ENCODE results near the gene CLSTN2.

The CLSTN2 gene

DNA sequence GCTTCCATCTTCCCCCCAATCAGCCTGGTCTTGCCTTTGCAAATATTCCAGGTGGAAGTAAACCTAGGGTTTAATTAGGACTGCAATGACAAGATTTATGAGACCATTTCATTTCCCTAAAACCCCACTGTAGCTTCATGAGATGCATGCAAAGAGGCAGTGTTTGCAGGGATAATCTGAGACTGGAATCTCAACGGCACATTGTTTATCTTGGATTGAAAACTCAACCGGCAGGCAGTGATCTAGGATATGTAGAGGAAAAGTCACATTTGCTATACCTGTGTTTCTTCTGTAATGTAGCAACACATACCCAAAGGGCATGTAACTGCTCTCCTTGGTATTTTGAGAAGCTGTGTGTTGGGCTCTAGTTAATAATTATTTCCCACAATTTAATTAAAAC is 18.7 kb upstream of the CLSTN2 start:
- H3K9me3 ChIP-seq (ENCODE audit: control insufficient read depth, low read length), result no peaks in the 10 kb centered on the region

DNA sequence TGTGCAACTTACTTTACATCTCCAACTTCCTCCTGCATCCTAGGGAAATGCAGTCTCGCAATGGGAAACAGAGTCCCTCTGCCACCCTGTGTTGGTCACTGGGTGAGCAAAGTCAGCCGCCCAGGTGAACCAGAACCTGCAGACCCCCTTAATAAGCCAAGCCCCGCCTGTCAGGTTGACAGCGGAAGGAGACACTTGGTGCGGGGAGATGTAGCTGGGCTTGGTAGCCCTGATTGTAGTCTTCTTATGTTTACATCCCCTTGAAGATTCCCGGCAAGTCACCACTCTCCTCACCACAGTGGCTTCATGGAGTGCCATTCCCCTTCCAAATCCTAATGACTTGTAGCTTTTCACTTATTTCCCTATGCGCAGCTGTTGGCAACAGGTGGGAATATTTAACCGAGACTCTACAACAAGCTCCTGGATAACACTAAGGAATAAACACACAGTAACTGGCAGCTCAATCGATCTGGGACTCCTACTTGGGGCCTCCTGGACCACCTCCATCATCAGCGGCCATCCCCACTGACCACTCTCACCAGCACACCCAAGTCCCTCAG is 17.7 kb upstream of the CLSTN2 start:
- H3K9me3 ChIP-seq (ENCODE audit: control insufficient read depth, low read length), result no peaks in the 10 kb centered on the region
- DNase-seq, result no peak
- H3K27ac ChIP-seq (ENCODE audit: insufficient read depth, low read length, poor library complexity, severe bottlenecking), result no peak overlapping the region
- H3K4me1 ChIP-seq (ENCODE audit: control insufficient read depth, insufficient read depth, low read length, poor library complexity, severe bottlenecking), result no peaks in the 10 kb centered on the region
- H3K36me3 ChIP-seq (ENCODE audit: control insufficient read depth, insufficient read depth, low read length), result no peaks in the 10 kb centered on the region
- H3K27me3 ChIP-seq (replicated peaks; ENCODE audit: control insufficient read depth, insufficient read depth, low read length, poor library complexity, severe bottlenecking), result no peaks in the 10 kb centered on the region
- no peak overlapping the region for H3K4me3 ChIP-seq (ENCODE audit: insufficient read depth, low read depth, low read length, poor library complexity, severe bottlenecking)

More for the DNA sequence above, 18.7 kb upstream of the CLSTN2 start:
- Histone ChIP-seq H3K27me3 (replicated peaks; ENCODE audit: control insufficient read depth, insufficient read depth, low read length, poor library complexity, severe bottlenecking) (no peaks in the 10 kb centered on the region), H3K4me1 (ENCODE audit: control insufficient read depth, insufficient read depth, low read length, poor library complexity, severe bottlenecking) (no peaks in the 10 kb centered on the region), H3K4me3 (ENCODE audit: insufficient read depth, low read depth, low read length, poor library complexity, severe bottlenecking) (no peak overlapping the region), H3K36me3 (ENCODE audit: control insufficient read depth, insufficient read depth, low read length) (no peaks in the 10 kb centered on the region), H3K27ac (ENCODE audit: insufficient read depth, low read length, poor library complexity, severe bottlenecking) (no peak overlapping the region)
- no peak for DNase-seq

DNA sequence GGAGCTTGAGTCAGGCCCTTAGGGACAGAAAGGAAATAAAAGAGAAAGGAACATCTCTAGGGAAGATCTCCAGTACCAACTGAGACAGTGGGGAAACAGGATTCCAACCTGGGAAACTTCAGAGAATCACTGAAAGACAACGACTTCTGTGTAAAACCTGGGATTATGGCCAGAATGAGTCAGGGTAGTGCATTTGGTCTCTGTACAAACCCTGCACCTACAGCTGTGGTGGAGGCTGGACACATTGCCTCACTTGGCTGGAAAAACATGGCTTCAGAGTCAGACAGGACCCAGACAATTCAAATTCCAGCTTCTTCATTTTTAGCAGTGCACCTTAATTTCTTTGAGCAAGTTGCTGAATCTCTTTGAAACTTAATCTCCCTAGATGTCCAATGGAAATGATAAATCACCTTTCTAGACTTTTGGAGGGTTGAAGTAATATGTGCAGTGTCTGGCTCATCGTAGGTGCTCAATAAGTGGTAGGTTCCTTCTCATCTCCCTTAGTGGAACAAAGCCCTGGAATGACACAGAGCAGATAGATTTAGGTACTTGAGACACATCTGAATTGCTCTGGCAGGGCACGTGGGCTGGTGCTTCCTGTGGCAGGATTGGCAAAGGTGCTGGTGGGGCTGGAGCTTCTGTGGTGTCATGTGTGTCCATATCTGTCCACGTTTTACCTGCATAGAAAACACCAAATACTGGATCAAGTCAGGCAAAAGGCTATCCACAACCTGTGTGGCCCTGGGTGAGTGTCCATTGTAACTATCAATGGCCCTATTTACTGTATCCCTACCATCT is 6.1 kb upstream of the CLSTN2 start:
- H3K27ac ChIP-seq (ENCODE audit: insufficient read depth, low read length, poor library complexity, severe bottlenecking), result no peak overlapping the region
- no peaks in the 10 kb centered on the region for H3K27me3 ChIP-seq (replicated peaks; ENCODE audit: control insufficient read depth, insufficient read depth, low read length, poor library complexity, severe bottlenecking)
- no peaks in the 10 kb centered on the region for H3K4me1 ChIP-seq (ENCODE audit: control insufficient read depth, insufficient read depth, low read length, poor library complexity, severe bottlenecking)
- no peak for DNase-seq
- no peak overlapping the region for H3K4me3 ChIP-seq (ENCODE audit: insufficient read depth, low read depth, low read length, poor library complexity, severe bottlenecking)
- no peaks in the 10 kb centered on the region for H3K36me3 ChIP-seq (ENCODE audit: control insufficient read depth, insufficient read depth, low read length)
- H3K9me3 ChIP-seq (ENCODE audit: control insufficient read depth, low read length), result no peaks in the 10 kb centered on the region

DNA sequence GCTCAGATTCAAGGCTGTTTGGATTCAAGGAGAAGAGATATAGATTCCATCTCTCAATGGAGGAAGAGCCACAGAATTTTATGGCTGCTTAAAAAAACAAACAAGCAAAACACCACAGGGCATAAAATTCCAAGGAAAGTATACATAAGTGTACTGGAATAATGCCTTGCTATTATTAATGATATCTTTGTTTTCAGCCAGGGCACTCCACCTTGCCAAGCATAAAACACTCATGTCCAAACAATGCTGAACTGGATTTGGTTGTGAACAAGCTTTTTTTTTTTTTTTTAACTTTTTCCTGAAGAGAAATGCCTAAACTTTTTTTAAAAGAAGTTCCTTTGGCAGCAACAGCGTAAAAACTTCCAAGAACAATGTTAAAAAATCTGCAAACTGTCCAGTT is 4.8 kb upstream of the CLSTN2 start:
- DNase-seq, result no peak
- no peaks in the 10 kb centered on the region for H3K36me3 ChIP-seq (ENCODE audit: control insufficient read depth, insufficient read depth, low read length)

DNA sequence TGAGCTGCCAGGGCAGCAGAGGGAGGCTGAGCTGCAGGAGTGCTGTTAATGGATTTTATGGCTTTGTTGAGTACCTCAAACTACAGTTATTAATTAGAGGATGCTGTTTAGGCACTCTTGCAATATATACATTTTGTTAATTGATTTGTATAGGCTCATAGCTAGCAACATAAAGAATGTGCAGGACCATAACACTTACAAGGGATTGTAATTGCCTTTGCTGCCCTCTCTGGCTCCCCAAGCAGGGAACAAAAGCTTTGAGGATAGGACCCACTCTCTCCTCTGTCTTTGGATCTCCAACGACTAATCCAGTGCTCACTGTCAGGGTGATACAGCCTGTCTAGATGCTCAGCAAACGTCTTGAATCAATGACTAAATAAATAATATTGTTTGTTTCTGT is 1.2 kb upstream of the CLSTN2 start:
- no peak for DNase-seq
- Histone ChIP-seq H3K27me3 (replicated peaks; ENCODE audit: control insufficient read depth, insufficient read depth, low read length, poor library complexity, severe bottlenecking) (peaks cover 13% of the 10 kb centered on the region), H3K9me3 (ENCODE audit: control insufficient read depth, low read length) (no peaks in the 10 kb centered on the region), H3K4me3 (ENCODE audit: insufficient read depth, low read depth, low read length, poor library complexity, severe bottlenecking) (no peak overlapping the region), H3K27ac (ENCODE audit: insufficient read depth, low read length, poor library complexity, severe bottlenecking) (no peak overlapping the region), H3K36me3 (ENCODE audit: control insufficient read depth, insufficient read depth, low read length) (no peaks in the 10 kb centered on the region), H3K4me1 (ENCODE audit: control insufficient read depth, insufficient read depth, low read length, poor library complexity, severe bottlenecking) (no peaks in the 10 kb centered on the region)

More for the DNA sequence above, 4.8 kb upstream of the CLSTN2 start:
- Histone ChIP-seq H3K4me1 (ENCODE audit: control insufficient read depth, insufficient read depth, low read length, poor library complexity, severe bottlenecking) (no peaks in the 10 kb centered on the region), H3K9me3 (ENCODE audit: control insufficient read depth, low read length) (no peaks in the 10 kb centered on the region), H3K27ac (ENCODE audit: insufficient read depth, low read length, poor library complexity, severe bottlenecking) (no peak overlapping the region), H3K4me3 (ENCODE audit: insufficient read depth, low read depth, low read length, poor library complexity, severe bottlenecking) (no peak overlapping the region), H3K27me3 (replicated peaks; ENCODE audit: control insufficient read depth, insufficient read depth, low read length, poor library complexity, severe bottlenecking) (peaks cover 8% of the 10 kb centered on the region)

DNA sequence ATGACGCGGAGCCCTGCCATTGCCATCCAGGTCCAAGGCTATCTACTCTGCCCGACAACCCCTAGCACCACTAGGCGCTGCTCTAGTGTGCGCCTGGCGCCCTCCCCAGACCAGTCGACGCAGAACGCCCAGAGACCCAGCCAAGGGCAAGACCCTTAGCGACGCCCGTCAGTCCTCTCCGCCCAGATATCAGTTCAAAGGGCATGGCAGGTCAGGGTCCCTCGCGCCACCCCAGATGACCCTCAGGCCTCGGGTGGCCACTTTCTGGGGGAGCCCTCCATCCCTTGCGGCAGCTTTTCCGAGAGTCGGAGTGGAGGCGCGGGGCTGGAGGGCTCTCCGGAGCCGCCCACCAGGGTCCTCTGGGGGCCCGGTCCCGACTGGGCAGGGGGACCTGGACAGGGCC is 371 bp upstream of the CLSTN2 start:
- Histone ChIP-seq H3K4me3 (ENCODE audit: insufficient read depth, low read depth, low read length, poor library complexity, severe bottlenecking) (no peak overlapping the region), H3K27me3 (replicated peaks; ENCODE audit: control insufficient read depth, insufficient read depth, low read length, poor library complexity, severe bottlenecking) (peaks cover 13% of the 10 kb centered on the region), H3K27ac (ENCODE audit: insufficient read depth, low read length, poor library complexity, severe bottlenecking) (no peak overlapping the region), H3K4me1 (ENCODE audit: control insufficient read depth, insufficient read depth, low read length, poor library complexity, severe bottlenecking) (no peaks in the 10 kb centered on the region), H3K36me3 (ENCODE audit: control insufficient read depth, insufficient read depth, low read length) (no peaks in the 10 kb centered on the region), H3K9me3 (ENCODE audit: control insufficient read depth, low read length) (no peaks in the 10 kb centered on the region)
- no peak for DNase-seq

DNA sequence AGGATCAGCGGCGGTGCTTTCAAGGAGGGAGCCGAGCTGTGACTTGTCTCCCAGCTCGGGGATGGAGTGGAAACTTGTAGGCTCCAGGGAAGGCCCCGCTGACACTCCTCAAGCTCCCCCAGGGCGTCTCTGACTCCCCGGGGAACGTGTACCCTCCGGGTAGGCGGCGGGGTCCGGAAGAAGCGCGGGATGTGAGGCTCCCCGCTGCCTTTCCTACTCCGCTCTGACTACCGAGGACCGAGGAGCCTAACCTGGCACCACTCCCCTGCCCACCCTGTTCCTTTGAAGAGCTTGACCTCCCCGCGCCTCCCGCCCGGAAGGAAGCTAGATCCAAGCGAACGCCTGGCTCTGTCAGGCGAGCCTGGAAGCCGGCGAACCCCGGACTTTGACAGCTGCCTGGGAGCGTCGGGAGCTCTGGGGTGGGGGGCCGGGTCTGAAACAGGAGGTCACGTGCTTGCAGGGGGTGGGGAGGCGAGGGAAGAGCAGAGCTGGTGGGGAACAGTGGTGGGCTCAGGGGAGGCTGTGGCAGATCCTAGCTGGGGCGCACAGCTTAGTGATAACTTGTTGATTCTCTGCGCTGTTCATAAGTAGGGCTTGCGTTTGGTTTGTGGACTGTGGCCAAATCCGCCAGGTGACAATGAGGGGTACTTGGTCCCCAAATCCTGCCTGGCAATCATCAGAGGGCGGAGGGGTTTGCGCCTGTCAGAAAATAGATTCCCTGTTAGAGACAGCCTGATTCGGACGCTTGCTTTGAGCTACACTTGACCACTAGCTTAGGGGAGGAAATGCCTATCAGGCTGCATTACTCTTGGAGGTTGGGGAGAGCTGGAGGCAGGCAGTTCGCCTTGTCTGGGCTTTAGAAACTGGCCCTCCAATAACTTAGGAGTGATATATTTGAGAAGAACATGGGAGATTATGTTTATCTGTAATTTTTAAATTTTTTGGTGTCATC is 1.2 kb downstream of the CLSTN2 start:
- H3K27me3 ChIP-seq (replicated peaks; ENCODE audit: control insufficient read depth, insufficient read depth, low read length, poor library complexity, severe bottlenecking), result peaks cover 13% of the 10 kb centered on the region
- DNase-seq, result no peak
- H3K4me1 ChIP-seq (ENCODE audit: control insufficient read depth, insufficient read depth, low read length, poor library complexity, severe bottlenecking), result no peaks in the 10 kb centered on the region
- H3K4me3 ChIP-seq (ENCODE audit: insufficient read depth, low read depth, low read length, poor library complexity, severe bottlenecking), result no peak overlapping the region
- no peaks in the 10 kb centered on the region for H3K9me3 ChIP-seq (ENCODE audit: control insufficient read depth, low read length)
- no peak overlapping the region for H3K27ac ChIP-seq (ENCODE audit: insufficient read depth, low read length, poor library complexity, severe bottlenecking)
- H3K36me3 ChIP-seq (ENCODE audit: control insufficient read depth, insufficient read depth, low read length), result no peaks in the 10 kb centered on the region

DNA sequence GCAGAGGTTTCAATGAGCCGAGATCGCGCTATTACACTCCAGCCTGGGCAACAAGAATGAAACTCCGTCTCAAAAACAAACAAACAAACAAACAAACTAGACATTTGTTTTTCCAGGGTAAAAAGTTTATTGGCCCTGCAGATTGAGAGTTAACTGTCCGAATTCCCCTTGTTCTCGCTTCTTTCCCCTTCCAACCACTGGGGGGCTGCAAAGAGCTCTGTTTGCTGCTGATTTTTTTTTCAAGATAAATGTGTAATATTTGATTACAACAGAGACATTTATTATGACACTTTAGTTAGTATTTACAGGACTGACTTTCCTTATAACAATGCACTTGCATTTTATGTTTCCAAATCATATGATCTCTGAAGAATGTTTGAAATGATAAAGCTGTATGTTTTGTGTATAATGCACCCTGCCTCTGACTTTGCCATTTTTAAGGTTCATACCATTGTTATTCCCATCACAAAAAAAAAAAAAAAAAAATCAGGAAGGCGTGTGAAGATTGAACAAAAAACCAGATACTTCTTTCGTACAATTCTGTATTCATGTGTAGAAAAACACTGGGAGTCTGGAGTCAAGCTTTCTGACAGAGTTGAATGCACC is 2.8 kb downstream of the CLSTN2 start:
- no peak for DNase-seq
- Histone ChIP-seq H3K4me1 (ENCODE audit: control insufficient read depth, insufficient read depth, low read length, poor library complexity, severe bottlenecking) (no peaks in the 10 kb centered on the region), H3K4me3 (ENCODE audit: insufficient read depth, low read depth, low read length, poor library complexity, severe bottlenecking) (no peak overlapping the region), H3K27me3 (replicated peaks; ENCODE audit: control insufficient read depth, insufficient read depth, low read length, poor library complexity, severe bottlenecking) (peaks cover 13% of the 10 kb centered on the region), H3K9me3 (ENCODE audit: control insufficient read depth, low read length) (no peaks in the 10 kb centered on the region), H3K27ac (ENCODE audit: insufficient read depth, low read length, poor library complexity, severe bottlenecking) (no peak overlapping the region), H3K36me3 (ENCODE audit: control insufficient read depth, insufficient read depth, low read length) (no peaks in the 10 kb centered on the region)

DNA sequence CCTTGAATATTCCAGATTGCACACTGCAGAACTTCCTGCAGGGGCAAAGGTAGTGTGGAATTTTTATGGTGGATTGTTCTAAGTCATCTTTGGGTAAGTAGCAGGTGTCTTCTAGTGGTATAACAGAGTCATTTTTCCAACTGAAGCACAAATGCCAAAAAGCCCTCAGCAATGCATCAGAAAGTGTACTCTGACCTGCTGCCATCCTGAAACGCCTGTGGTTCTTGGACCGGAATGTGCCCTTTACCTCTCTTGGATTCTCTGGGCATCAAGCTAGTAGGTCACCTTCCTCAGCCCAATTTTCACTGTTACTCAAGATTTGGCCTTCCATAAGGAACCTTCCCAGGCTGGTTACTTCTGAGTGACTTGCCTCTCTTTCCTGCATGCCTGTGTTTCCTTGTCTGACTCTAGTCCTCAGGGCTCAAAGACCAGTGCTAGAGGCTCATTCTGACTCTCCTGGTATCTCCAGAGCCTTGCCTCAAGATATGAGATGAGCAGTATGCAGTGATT is 4.8 kb downstream of the CLSTN2 start:
- H3K4me1 ChIP-seq (ENCODE audit: control insufficient read depth, insufficient read depth, low read length, poor library complexity, severe bottlenecking), result no peaks in the 10 kb centered on the region
- no peak overlapping the region for H3K4me3 ChIP-seq (ENCODE audit: insufficient read depth, low read depth, low read length, poor library complexity, severe bottlenecking)
- peaks cover 5% of the 10 kb centered on the region for H3K27me3 ChIP-seq (replicated peaks; ENCODE audit: control insufficient read depth, insufficient read depth, low read length, poor library complexity, severe bottlenecking)
- H3K9me3 ChIP-seq (ENCODE audit: control insufficient read depth, low read length), result no peaks in the 10 kb centered on the region
- H3K36me3 ChIP-seq (ENCODE audit: control insufficient read depth, insufficient read depth, low read length), result no peaks in the 10 kb centered on the region
- no peak for DNase-seq
- no peak overlapping the region for H3K27ac ChIP-seq (ENCODE audit: insufficient read depth, low read length, poor library complexity, severe bottlenecking)
